IMR-90 (cell line): ENCODE measurements around the gene CAPSL. TPM values are rescaled to one million over a fixed set of nuclear protein-coding genes. Genes with fewer than 3 reads are reported as not detected.
"Not testable (repeated sequence)": the region's sequence is repeated elsewhere in the genome, so short reads cannot be mapped to it uniquely, and the experiment has no call there.

ENCODE experiments used
- ATAC-seq: fragments of 200-7000 bp; cut with Tn5 transposase; 2 replicates; pipeline ENCODE4 v1.9.1; 2020; ENCODE audit warnings: low read depth, mild to moderate bottlenecking, moderate library complexity
- BruUV-seq: library from RNA; stranded (reverse); fragments of 400-500 nt; replicated peaks from 2 replicates; lab custom pipeline; 2021; lab: Mats Ljungman, UMichigan
- CTCF ChIA-PET: fragments of 300-600 bp; formaldehyde crosslinking; extraction: SDS; loops from one replicate; lab custom pipeline; 2021; ENCODE audit warnings: antibody characterized with exemption; lab: Yijun Ruan, JAX
- POLR2A ChIA-PET: fragments of 300-600 bp; sonication (Branson Sonifier 250); formaldehyde crosslinking; loops from one replicate; lab custom pipeline; 2022; ENCODE audit warnings: antibody characterized with exemption; ENCODE audit not compliant: unreplicated experiment; lab: Charles Lee
- DNase-seq: peaks from one replicate; pipeline ENCODE4 v3.0.0; 2013
- H2AFZ ChIP-seq: replicated peaks from 2 replicates; pipeline ENCODE3; 2013; ENCODE audit warnings: low read length, mild to moderate bottlenecking; ENCODE audit not compliant: poor library complexity
- H2AK5ac ChIP-seq: 2 replicates; pipeline ENCODE4 v1.6.1; 2013; ENCODE audit warnings: low read depth, low read length, inconsistent platforms
- H2AK9ac ChIP-seq: replicated peaks from 2 replicates; pipeline ENCODE3; 2013; ENCODE audit warnings: mild to moderate bottlenecking, low read depth, low read length, moderate library complexity; ENCODE audit not compliant: poor library complexity
- H2BK120ac ChIP-seq: 2 replicates; pipeline ENCODE4 v1.6.1; 2013; ENCODE audit warnings: low read depth, low read length, inconsistent platforms
- H2BK15ac ChIP-seq: 3 replicates; pipeline ENCODE4 v1.6.1; 2013; ENCODE audit warnings: low read depth, low read length, inconsistent platforms
- H2BK20ac ChIP-seq: 2 replicates; pipeline ENCODE4 v1.6.1; 2013; ENCODE audit warnings: low read depth, mild to moderate bottlenecking, inconsistent platforms, low read length, moderate library complexity
- H2BK5ac ChIP-seq: 2 replicates; pipeline ENCODE4 v1.6.1; 2013; ENCODE audit warnings: mild to moderate bottlenecking, low read depth, low read length, inconsistent platforms; ENCODE audit not compliant: poor library complexity, severe bottlenecking
- H3K14ac ChIP-seq: replicated peaks from 2 replicates; pipeline ENCODE4 v1.6.1; 2013; ENCODE audit warnings: low read depth, low read length, inconsistent platforms
- H3K18ac ChIP-seq: 2 replicates; pipeline ENCODE4 v1.6.1; 2013; ENCODE audit warnings: low read depth, low read length, control low read depth
- H3K23ac ChIP-seq: 2 replicates; pipeline ENCODE4 v1.6.1; 2013; ENCODE audit warnings: low read depth, low read length, inconsistent platforms
- H3K27ac ChIP-seq: 2 replicates; pipeline ENCODE4 v1.5.1; 2013; ENCODE audit warnings: mild to moderate bottlenecking, control low read depth, low read length; ENCODE audit not compliant: insufficient read depth
- H3K27me3 ChIP-seq: 2 replicates; pipeline ENCODE4 v1.6.1; 2013; ENCODE audit warnings: low read length; ENCODE audit not compliant: control insufficient read depth, insufficient read depth
- H3K36me3 ChIP-seq: 2 replicates; pipeline ENCODE4 v1.6.1; 2013; ENCODE audit warnings: low read length, mixed read lengths; ENCODE audit not compliant: control insufficient read depth, insufficient read depth
- H3K4ac ChIP-seq: 2 replicates; pipeline ENCODE4 v1.6.1; 2013; ENCODE audit warnings: low read depth, low read length, inconsistent platforms
- H3K4me1 ChIP-seq: 2 replicates; pipeline ENCODE4 v1.6.1; 2013; ENCODE audit warnings: low read length, mixed read lengths; ENCODE audit not compliant: control insufficient read depth, insufficient read depth
- H3K4me2 ChIP-seq: 2 replicates; pipeline ENCODE4 v1.6.1; 2013; ENCODE audit warnings: low read depth, mild to moderate bottlenecking, control low read depth, low read length, moderate library complexity
- H3K4me3 ChIP-seq: 2 replicates; pipeline ENCODE4 v1.5.1; 2013; ENCODE audit warnings: low read depth, mild to moderate bottlenecking, control low read depth, low read length, moderate library complexity; ENCODE audit not compliant: insufficient read depth
- H3K56ac ChIP-seq: 2 replicates; pipeline ENCODE4 v1.6.1; 2013; ENCODE audit warnings: low read length, inconsistent platforms; ENCODE audit not compliant: insufficient read depth; ENCODE audit errors: extremely low read depth
- H3K79me1 ChIP-seq, 2 experiments: 2 replicates each; pipeline ENCODE4 v1.6.1; 2013; ENCODE audit warnings: low read length in 2 of 2, inconsistent platforms in 1 of 2, low read depth in 1 of 2
- H3K9ac ChIP-seq: 2 replicates; pipeline ENCODE4 v1.6.1; 2013; ENCODE audit warnings: low read depth, low read length, control low read depth
- H3K9me1 ChIP-seq: 2 replicates; pipeline ENCODE4 v1.6.1; 2013; ENCODE audit warnings: low read length, inconsistent platforms; ENCODE audit not compliant: insufficient read depth
- H3K9me3 ChIP-seq: 2 replicates; pipeline ENCODE4 v1.6.1; 2013; ENCODE audit warnings: low read length; ENCODE audit not compliant: control insufficient read depth, insufficient read depth
- H4K20me1 ChIP-seq: 2 replicates; pipeline ENCODE4 v1.6.1; 2013; ENCODE audit warnings: low read length, inconsistent platforms; ENCODE audit not compliant: insufficient read depth
- H4K5ac ChIP-seq: 2 replicates; pipeline ENCODE4 v1.6.1; 2013; ENCODE audit warnings: mild to moderate bottlenecking, low read depth, low read length, control low read depth
- H4K8ac ChIP-seq, 2 experiments: 2 replicates each; pipeline ENCODE4 v1.6.1; 2013; ENCODE audit warnings: low read depth in 2 of 2, low read length in 2 of 2, control low read depth in 1 of 2, inconsistent platforms in 1 of 2
- H4K91ac ChIP-seq: 2 replicates; pipeline ENCODE4 v1.6.1; 2013; ENCODE audit warnings: low read depth, low read length, inconsistent platforms; ENCODE audit not compliant: insufficient read depth
- WGBS, 2 experiments: methylation state at CpG; one replicate each; pipeline versions ENCODE4 v1.1.5 to v1.1.7; 2013; ENCODE audit warnings: missing lambda C conversion rate in 2 of 2; ENCODE audit not compliant: insufficient read length in 1 of 2; ENCODE audit errors: extremely low coverage in 2 of 2; 5-methylcytosine and 5-hydroxymethylcytosine counted together
- dilution Hi-C: fragments of 300-500 bp; cut with HindIII; formaldehyde crosslinking; loops from one replicate; pipeline ENCODE4 v1.14.3; 2018; ENCODE audit warnings: low sequenced_read_pairs; ENCODE audit not compliant: unreplicated experiment
- in situ Hi-C: fragments of 300-500 bp; cut with MboI; formaldehyde crosslinking; loops from 3 replicates; pipeline ENCODE4 v1.14.3; 2019; ENCODE audit warnings: low sequenced_read_pairs, inconsistent platforms, mixed read lengths
- intact Hi-C: fragments of 100-400 bp; cut with micrococcal nuclease; formaldehyde crosslinking; loops from 2 replicates; pipeline ENCODE4 v1.10.0; 2022
- polyA plus RNA-seq, 3 experiments: library from polyadenylated mRNA; depleted of rRNA; stranded (reverse); fragments of >200 nt; gene quantifications; 2 replicates each; pipeline ENCODE4 v1.2.3, GENCODE V29; 2012; ENCODE audit warnings: low replicate concordance in 1 of 3
- total RNA-seq: library from RNA; depleted of rRNA; stranded (reverse); fragments of >200 nt; gene quantifications from 2 replicates; pipeline ENCODE4 v1.2.3, GENCODE V29; 2012

CAPSL gene
- total and polyA plus RNA-seq, 2 of the 4 experiments (the other 2 are of a cell fraction): 0.09 TPM; not detected in 1

- H3K27me3 ChIP-seq, H3K23ac ChIP-seq, DNase-seq, in situ Hi-C loops, H3K56ac ChIP-seq, H3K9ac ChIP-seq, POLR2A ChIA-PET, H4K5ac ChIP-seq, H3K4me2 ChIP-seq, H3K4ac ChIP-seq, H2BK5ac ChIP-seq, BruUV-seq, H3K9me3 ChIP-seq, H4K20me1 ChIP-seq, H3K9me1 ChIP-seq, CTCF ChIA-PET, H3K27ac ChIP-seq, H3K18ac ChIP-seq, ATAC-seq, H2BK15ac ChIP-seq, H2BK120ac ChIP-seq, H3K14ac ChIP-seq, H3K4me3 ChIP-seq, H3K79me1 ChIP-seq, H2BK20ac ChIP-seq, H3K4me1 ChIP-seq, H2AK5ac ChIP-seq, intact Hi-C loops, H3K36me3 ChIP-seq, H4K8ac ChIP-seq, H2AFZ ChIP-seq, H4K91ac ChIP-seq, dilution Hi-C loops, H2AK9ac ChIP-seq: not testable (repeated sequence)
- WGBS, 2 experiments: 95% methylated on average over 10 of the region's 23 CpGs; no CpG with 5 or more reads in 1 of the 2 experiments
Observed at GRCh38 chr5:35892799-35893198, 45.6 kb downstream of the CAPSL start.
